GM12878 (cell line): ENCODE results near the gene FBLIM1. TPM values are rescaled to one million over a fixed set of nuclear protein-coding genes. Genes with fewer than 3 reads are reported as not detected.
"Not testable (repeated sequence)": the region's sequence is repeated elsewhere in the genome, so short reads cannot be mapped to it uniquely, and the experiment has no call there.

ENCODE experiments used
- ATAC-seq: fragments of 200-7000 bp; cut with Tn5 transposase; 3 replicates; pipeline ENCODE4 v1.9.1; 2020; ENCODE audit warnings: mild to moderate bottlenecking, moderate library complexity
- BruUV-seq: library from RNA; stranded (reverse); fragments of 400-500 nt; replicated peaks from 2 replicates; lab custom pipeline; 2021; lab: Mats Ljungman, UMichigan
- CTCF ChIA-PET: fragments of 300-600 bp; sonication (Branson Sonifier 250); formaldehyde crosslinking; extraction: SDS; loops from one replicate; lab custom pipeline; 2021; ENCODE audit warnings: inconsistent platforms; lab: Yijun Ruan, JAX
- POLR2A ChIA-PET: fragments of 350-600 bp; formaldehyde crosslinking; extraction: SDS; loops from one replicate; lab custom pipeline; 2021; ENCODE audit warnings: inconsistent platforms; lab: Charles Lee
- RAD21 ChIA-PET: fragments of 300-600 bp; sonication (Branson Sonifier 250); formaldehyde crosslinking; loops from one replicate; lab custom pipeline; 2023; ENCODE audit warnings: antibody characterized with exemption; ENCODE audit not compliant: unreplicated experiment; lab: Charles Lee
- SMC1A ChIA-PET: fragments of 300-600 bp; sonication (Branson Sonifier 250); formaldehyde crosslinking; loops from one replicate; lab custom pipeline; 2023; ENCODE audit not compliant: unreplicated experiment, uncharacterized antibody; lab: Charles Lee
- DNase-seq: peaks from one replicate; pipeline ENCODE4 v3.0.0-alpha.2; 2011; ENCODE audit warnings: low read depth, low spot score
- FAIRE-seq: peaks from 3 replicates; lab custom pipeline; 2011; peaks lifted over from hg19 to GRCh38; lab: Jason Lieb, UNC
- H2AFZ ChIP-seq: 2 replicates; pipeline ENCODE4 v1.6.0; 2011; ENCODE audit warnings: low read depth, low read length, control low read depth; ENCODE audit not compliant: control insufficient read depth
- H3K27ac ChIP-seq: 2 replicates; pipeline ENCODE4 v1.5.1; 2011; ENCODE audit warnings: control low read depth; ENCODE audit not compliant: control insufficient read depth, insufficient read depth
- H3K27me3 ChIP-seq, 2 experiments: replicated peaks in 1 of 2; 2 replicates each; pipeline versions ENCODE4 v1.6.0 to v1.6.1; 2011; ENCODE audit warnings: low read length in 1 of 2; ENCODE audit not compliant: control insufficient read depth in 2 of 2, insufficient read depth in 2 of 2
- H3K36me3 ChIP-seq, 2 experiments: 2 replicates each; pipeline ENCODE4 v1.5.1; 2011; ENCODE audit warnings: low read length in 1 of 2; ENCODE audit not compliant: control insufficient read depth in 2 of 2, insufficient read depth in 2 of 2
- H3K4me1 ChIP-seq: 2 replicates; pipeline ENCODE4 v1.6.1; 2011; ENCODE audit warnings: mild to moderate bottlenecking, low read length, moderate library complexity, mixed read lengths; ENCODE audit not compliant: control insufficient read depth, insufficient read depth
- H3K4me2 ChIP-seq: 2 replicates; pipeline ENCODE4 v1.6.0; 2011; ENCODE audit warnings: control low read depth; ENCODE audit not compliant: control insufficient read depth, insufficient read depth
- H3K4me3 ChIP-seq: fragments of 200-600 bp; sonication (generic); 2 replicates; pipeline ENCODE4 v1.5.1; 2016
- H3K79me2 ChIP-seq: 2 replicates; pipeline ENCODE4 v1.6.0; 2011; ENCODE audit warnings: low read length; ENCODE audit not compliant: control insufficient read depth, insufficient read depth
- H3K9ac ChIP-seq: 2 replicates; pipeline ENCODE4 v1.8.0; 2011; ENCODE audit warnings: low read length, control low read depth, mixed read lengths; ENCODE audit not compliant: control insufficient read depth, insufficient read depth
- H3K9me3 ChIP-seq: replicated peaks from 3 replicates; pipeline ENCODE4 v1.5.1; 2011; ENCODE audit warnings: mild to moderate bottlenecking, low read length; ENCODE audit not compliant: control insufficient read depth, insufficient read depth
- H4K20me1 ChIP-seq: 2 replicates; pipeline ENCODE4 v1.6.0; 2011; ENCODE audit not compliant: control insufficient read depth, insufficient read depth
- CBX3 ChIP-seq: fragments of 200-600 bp; sonication (generic); IDR thresholded peaks from 2 replicates; pipeline ENCODE4 v1.6.1; 2016; ENCODE audit warnings: low read depth, borderline replicate concordance
- CTCF ChIP-seq, 3 experiments: IDR thresholded peaks in 2 of 3; conservative IDR thresholded peaks in 1 of 3; 2 replicates each; pipeline ENCODE4 v1.5.1; 2011; ENCODE audit warnings: low read depth in 3 of 3, low read length in 3 of 3, mild to moderate bottlenecking in 3 of 3, control low read depth in 2 of 3, moderate library complexity in 2 of 3, inconsistent platforms in 1 of 3, mixed read lengths in 1 of 3; ENCODE audit not compliant: control insufficient read depth in 2 of 3, insufficient read depth in 1 of 3; ENCODE audit errors: extremely low read depth in 1 of 3
- CUX1 ChIP-seq: IDR thresholded peaks from 2 replicates; pipeline ENCODE4 v1.6.1; 2012; ENCODE audit warnings: improper control_type of control experiment, low read depth, low read length; ENCODE audit not compliant: insufficient replicate concordance
- HCFC1 ChIP-seq: fragments of 150-350 bp; IDR thresholded peaks from 2 replicates; pipeline ENCODE4 v1.6.1; 2014; ENCODE audit warnings: low read length
- HDAC2 ChIP-seq: fragments of 200-600 bp; sonication (generic); IDR thresholded peaks from 2 replicates; pipeline ENCODE4 v1.6.1; 2017
- HDGF ChIP-seq: fragments of 450-650 bp; IDR thresholded peaks from 2 replicates; pipeline ENCODE4 v1.6.1; 2016; ENCODE audit warnings: antibody characterized with exemption
- IRF4 ChIP-seq: IDR thresholded peaks from 2 replicates; pipeline ENCODE4 v1.6.1; 2011; ENCODE audit warnings: low read depth, low read length
- LARP7 ChIP-seq: fragments of 450-650 bp; IDR thresholded peaks from 2 replicates; pipeline ENCODE4 v1.6.1; 2017; ENCODE audit warnings: mild to moderate bottlenecking
- POLR2AphosphoS5 ChIP-seq: IDR thresholded peaks from 2 replicates; pipeline ENCODE4 v1.6.1; 2011; ENCODE audit warnings: mild to moderate bottlenecking, low read length, inconsistent platforms
- SMC3 ChIP-seq: IDR thresholded peaks from 2 replicates; pipeline ENCODE4 v1.6.1; 2011; ENCODE audit warnings: low read length, improper control_type of control experiment, borderline replicate concordance
- SP1 ChIP-seq: IDR thresholded peaks from one replicate; pipeline ENCODE4 v1.6.1; 2011; ENCODE audit warnings: low read depth, low read length
- SREBF2 ChIP-seq: IDR thresholded peaks from 2 replicates; pipeline ENCODE4 v1.6.1; 2012; ENCODE audit warnings: mild to moderate bottlenecking, low read length
- TCF7 ChIP-seq: IDR thresholded peaks from 2 replicates; pipeline ENCODE4 v1.6.1; 2014; ENCODE audit warnings: antibody characterized with exemption, borderline replicate concordance
- ZSCAN29 ChIP-seq: fragments of 450-650 bp; IDR thresholded peaks from 2 replicates; pipeline ENCODE4 v1.6.1; 2017; ENCODE audit warnings: mild to moderate bottlenecking, moderate library complexity
- ZZZ3 ChIP-seq: IDR thresholded peaks from 2 replicates; pipeline ENCODE4 v1.6.1; 2011; ENCODE audit warnings: low read depth; ENCODE audit not compliant: control insufficient read depth, insufficient read length
- WGBS: methylation state at CpG from one replicate; pipeline ENCODE4 v1.1.6; 2016; ENCODE audit warnings: low lambda C conversion rate; ENCODE audit not compliant: insufficient replicate concordance, insufficient coverage; ENCODE audit errors: missing lambda C conversion rate; 5-methylcytosine and 5-hydroxymethylcytosine counted together
- in situ Hi-C: fragments of 300-500 bp; cut with MboI; formaldehyde crosslinking; loops from 9 replicates; pipeline ENCODE4 v1.14.3; 2018; ENCODE audit warnings: mixed read lengths
- intact Hi-C: fragments of 100-400 bp; cut with micrococcal nuclease; formaldehyde crosslinking; loops from one replicate; pipeline ENCODE4 v1.14.2; 2022; ENCODE audit not compliant: unreplicated experiment
- polyA plus RNA-seq, 11 experiments: library from polyadenylated mRNA; depleted of rRNA in 4 of 11; unstranded in 6 of 11; stranded (reverse) in 5 of 11; fragments of >200 nt; fragmentation: Nextera tagmentation in 4 of 11; fragmentation: Illumina TruSeq in 1 of 11; extraction: Ambion mirVana in 4 of 11; extraction: Trizol in 1 of 11; gene quantifications; 1 replicate in 1 of 11; 2 replicates in 10 of 11; pipeline versions ENCODE4 v1.2.1 to v1.2.3, GENCODE V29; 2011 to 2016; ENCODE audit warnings: inconsistent platforms in 2 of 11, missing spikeins in 2 of 11, low read depth in 1 of 11
- total RNA-seq, 4 experiments: library from RNA; depleted of rRNA in 3 of 4; stranded (reverse); fragments of >200 nt in 3 of 4; fragmentation: Illumina TruSeq in 1 of 4; extraction: Trizol in 1 of 4; gene quantifications; 2 replicates each; pipeline versions ENCODE4 v1.2.1 to v1.2.3, GENCODE V29; 2013 to 2021

Gene FBLIM1
- total and polyA plus RNA-seq, 10 of the 15 experiments (the other 5 are each of a cell fraction or from before 2014, with no cell fraction given), result 0.03 to 0.13 TPM; not detected in 8

- TF ChIP-seq CTCF (IDR thresholded peaks at IDR 0.05 in 2 of 3, conservative IDR thresholded peaks at IDR 0.05 in 1 of 3; ENCODE audit: control insufficient read depth in 2 of 3, extremely low read depth in 1 of 3, insufficient read depth in 1 of 3, low read depth in 3 of 3, low read length in 3 of 3), result no peak
- TF ChIP-seq HCFC1, result no peak
- no peak for TF ChIP-seq POLR2AphosphoS5
- no peak for TF ChIP-seq SP1
- no peak for TF ChIP-seq SREBF2
- TF ChIP-seq CUX1, result no peak
- no peak for TF ChIP-seq IRF4
- no peak for TF ChIP-seq ZSCAN29
- TF ChIP-seq SMC3, result no peak
- no peak for TF ChIP-seq HDAC2
- no peak for TF ChIP-seq HDGF
- TF ChIP-seq LARP7, result no peak
- TF ChIP-seq CBX3, result no peak
- no peak for TF ChIP-seq TCF7
- TF ChIP-seq ZZZ3, result no peak
Observed at GRCh38 chr1:15826810-15827507, 68.4 kb downstream of the FBLIM1 start (continued).

- H3K36me3 ChIP-seq, H3K9me3 ChIP-seq, in situ Hi-C loops, H3K27me3 ChIP-seq, H3K27ac ChIP-seq, H2AFZ ChIP-seq, H3K79me2 ChIP-seq, RAD21 ChIA-PET, H4K20me1 ChIP-seq, H3K4me2 ChIP-seq, ATAC-seq, CTCF ChIA-PET, H3K9ac ChIP-seq, intact Hi-C loops, H3K4me3 ChIP-seq, DNase-seq, BruUV-seq, FAIRE-seq, SMC1A ChIA-PET: not testable (repeated sequence)
- POLR2A ChIA-PET, result interaction anchor here (0.6 kb wide), 1 partner anchor 9 kb away, joined by 3 read pairs; no protein-coding TSS in a partner anchor
- WGBS, result 88% methylated on average over 12 of the region's 15 CpGs
- peaks cover 23% of the 10 kb centered on the region for H3K4me1 ChIP-seq
Observed at GRCh38 chr1:15827567-15827966, 69.0 kb downstream of the FBLIM1 start.
